ENCODE measurements around the gene ZNF777. TPM values are rescaled to one million over a fixed set of nuclear protein-coding genes. Genes with fewer than 3 reads are reported as not detected.
"Not testable (repeated sequence)": the region's sequence is repeated elsewhere in the genome, so short reads cannot be mapped to it uniquely, and the experiment has no call there.

The ZNF777 gene
- 7.2 TPM for total RNA-seq
- long read RNA-seq, partial matches to known transcripts: 5 of 16 reads
- long read RNA-seq, other reads (novel, unspliced or antisense): 11 of 16 reads

DNA sequence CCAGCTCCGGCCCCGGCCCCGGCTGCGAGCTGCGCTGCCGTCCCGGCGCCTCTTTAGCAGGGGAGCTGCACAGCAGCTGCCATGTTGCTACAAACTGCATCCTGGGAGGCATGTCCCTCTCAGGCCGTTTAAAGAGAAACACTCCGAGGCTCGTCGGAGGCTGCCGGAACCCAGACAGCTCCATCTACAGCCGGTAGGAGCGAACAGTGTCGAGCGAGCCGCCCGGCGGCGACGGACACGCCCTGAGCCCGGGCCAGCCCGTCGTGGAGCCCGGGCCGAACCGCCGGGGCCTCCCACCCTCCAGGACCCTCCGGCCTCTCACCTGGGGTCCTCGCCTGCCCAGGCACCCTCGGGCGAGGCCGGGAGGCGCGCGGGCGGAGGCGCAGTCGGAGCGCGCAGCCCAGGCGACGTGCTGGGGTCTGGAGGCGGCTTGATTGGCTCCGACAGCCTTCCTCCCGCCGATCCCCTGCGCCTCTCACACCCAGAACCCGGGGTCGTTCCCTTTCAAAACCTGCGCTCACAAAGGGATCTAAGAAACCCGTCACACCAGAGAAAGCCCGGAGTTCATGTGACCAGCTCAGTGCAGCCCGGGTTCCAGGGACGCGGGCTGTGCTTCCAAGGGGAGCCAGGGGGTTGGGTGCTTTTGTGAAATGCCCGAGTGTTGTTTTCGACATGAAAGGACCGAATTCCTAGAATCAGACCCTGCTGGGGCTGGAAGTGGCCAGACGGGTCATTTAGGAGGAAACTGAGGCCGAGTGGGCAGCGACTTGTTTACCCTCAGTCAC lies at the start of gene ZNF777:
ZNF777 (minus strand) TSS at position 570 of the 785 bp plus-strand sequence. CDS start 5,040 bp downstream, outside the sequence.
- DNase-seq (ENCODE audit: missing footprints) (peak; percentile 88), ATAC-seq (peak; percentile 99)
- intact Hi-C loops (cut with DNase I): no loop called here

DNA sequence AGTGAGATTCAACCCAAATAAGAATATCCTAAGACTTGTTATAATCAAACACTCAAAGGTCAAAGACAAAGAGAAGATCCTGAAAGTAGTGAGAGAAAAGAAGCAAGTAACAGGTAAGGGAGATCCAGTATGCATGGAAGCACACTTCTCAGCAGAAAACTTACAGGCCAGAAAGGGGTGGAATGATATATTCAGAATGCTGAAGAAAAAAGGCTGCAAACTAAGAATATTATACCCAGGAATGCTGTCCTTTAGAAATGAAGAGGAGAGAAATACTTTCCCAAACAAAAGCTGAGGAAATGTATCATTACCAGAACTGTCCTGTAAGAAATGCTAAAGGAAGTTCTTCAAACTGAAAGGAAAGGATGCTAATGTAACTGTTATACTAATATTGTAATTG lies 49.4 kb upstream of the ZNF777 start:
- DNase-seq (ENCODE audit: missing footprints) (no peak), ATAC-seq (no peak)
- intact Hi-C loops (cut with DNase I): no loop called here

DNA sequence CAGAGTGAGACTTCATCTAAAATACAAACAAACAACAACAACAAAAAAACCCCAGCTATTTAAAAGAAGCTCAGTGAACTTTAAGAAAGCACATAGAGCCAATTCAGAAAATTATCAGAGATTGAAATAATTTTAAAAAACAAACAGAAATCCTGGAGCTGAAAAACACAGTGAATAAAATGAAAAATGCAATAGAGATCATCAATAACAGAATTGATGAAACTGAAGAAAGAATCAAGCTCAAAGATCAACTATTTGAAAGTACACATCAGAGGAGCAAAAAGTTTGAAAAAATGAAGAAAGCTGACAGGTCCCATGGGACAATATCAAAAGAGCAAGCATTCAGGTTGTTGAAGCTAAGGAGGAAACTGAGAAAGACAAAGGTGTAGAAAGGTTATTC lies 48.9 kb upstream of the ZNF777 start:
- ATAC-seq (no peak), DNase-seq (ENCODE audit: missing footprints) (no peak)
- intact Hi-C loops (cut with DNase I): no loop called here

DNA sequence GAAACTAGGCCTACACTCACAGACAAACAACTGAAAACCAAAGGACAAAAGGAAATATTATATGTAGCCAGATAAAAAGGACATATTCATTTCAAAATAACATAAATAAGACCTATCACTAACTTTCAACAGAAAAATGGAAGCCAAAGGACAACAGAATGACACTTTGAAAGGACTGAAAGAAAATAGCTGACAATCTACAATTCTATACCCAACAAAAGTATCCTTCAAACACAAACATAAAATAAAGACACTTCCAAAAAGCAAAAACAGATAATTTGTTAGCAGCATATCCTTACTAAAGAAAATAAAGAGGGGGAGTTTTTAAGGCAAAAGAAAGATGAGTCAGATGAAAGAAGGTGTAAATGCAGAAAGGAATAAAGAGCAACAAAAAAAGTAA lies 44.7 kb upstream of the ZNF777 start:
- intact Hi-C loops (cut with DNase I): no loop called here
- ATAC-seq (no peak), DNase-seq (ENCODE audit: missing footprints) (no peak)

DNA sequence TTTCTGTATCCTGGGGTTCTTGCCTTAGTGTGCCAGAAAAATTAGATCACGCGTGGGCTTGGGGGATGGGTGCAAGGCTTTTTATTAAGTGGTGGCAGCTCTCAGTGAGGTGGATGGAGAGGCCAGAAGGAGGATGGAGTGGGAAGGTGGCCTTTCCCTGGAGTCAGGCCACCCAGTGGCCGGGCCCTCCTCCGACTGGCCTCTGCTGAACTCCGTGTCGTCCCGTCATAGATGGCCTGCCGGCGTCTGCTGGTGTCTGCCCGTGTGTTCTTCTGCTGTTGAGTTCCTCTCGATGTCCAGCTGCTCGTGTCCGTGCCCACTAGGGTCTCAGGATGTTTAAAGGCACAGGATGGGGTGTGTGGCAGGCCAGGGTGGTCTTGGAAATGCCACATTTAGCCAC lies 40.8 kb upstream of the ZNF777 start:
- intact Hi-C loops (cut with DNase I): no loop called here
- DNase-seq (ENCODE audit: missing footprints) (no peak), ATAC-seq (no peak)

DNA sequence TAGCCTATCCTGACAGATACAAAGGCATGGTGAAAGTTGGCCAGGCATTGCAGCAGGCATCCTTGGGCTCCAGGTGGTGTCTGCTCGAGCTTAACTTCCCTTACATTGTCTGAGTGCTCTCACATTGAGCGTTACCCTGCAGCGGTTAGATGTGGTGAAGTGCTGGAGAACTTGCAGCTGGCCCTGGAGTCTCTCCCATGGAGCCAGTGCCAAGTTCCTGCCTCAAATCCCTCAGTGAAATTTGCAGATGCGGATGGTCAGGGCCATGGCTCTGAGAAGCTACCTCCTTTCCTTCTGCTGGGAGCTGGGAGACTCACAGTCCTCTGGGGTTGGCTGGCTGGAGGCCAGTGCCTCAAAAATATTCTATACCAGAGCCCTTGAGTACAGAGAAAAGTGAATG lies 40.0 kb upstream of the ZNF777 start:
- DNase-seq (ENCODE audit: missing footprints) (no peak), ATAC-seq (no peak)
- intact Hi-C loops (cut with DNase I): no loop called here

DNA sequence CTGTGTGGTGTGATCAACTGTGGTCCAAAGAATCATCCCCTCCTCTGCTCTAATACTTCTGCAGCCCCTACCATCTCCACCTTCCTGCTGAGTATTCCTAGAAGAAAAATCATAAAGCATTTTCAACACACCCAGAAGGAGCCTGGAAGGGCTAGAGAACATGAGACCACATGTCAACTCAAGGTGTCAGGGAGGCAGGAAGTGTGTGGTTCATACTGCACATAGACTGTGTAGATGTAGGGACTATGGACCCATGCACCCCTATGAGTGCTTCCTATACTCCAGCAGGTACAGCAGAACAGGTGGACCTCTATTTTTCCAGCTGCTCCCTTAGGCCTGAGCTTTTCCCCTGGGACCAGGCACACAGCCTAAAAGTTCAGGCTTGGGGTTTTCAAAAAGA lies 39.3 kb upstream of the ZNF777 start:
- intact Hi-C loops (cut with DNase I): no loop called here
- no peak for ATAC-seq

DNA sequence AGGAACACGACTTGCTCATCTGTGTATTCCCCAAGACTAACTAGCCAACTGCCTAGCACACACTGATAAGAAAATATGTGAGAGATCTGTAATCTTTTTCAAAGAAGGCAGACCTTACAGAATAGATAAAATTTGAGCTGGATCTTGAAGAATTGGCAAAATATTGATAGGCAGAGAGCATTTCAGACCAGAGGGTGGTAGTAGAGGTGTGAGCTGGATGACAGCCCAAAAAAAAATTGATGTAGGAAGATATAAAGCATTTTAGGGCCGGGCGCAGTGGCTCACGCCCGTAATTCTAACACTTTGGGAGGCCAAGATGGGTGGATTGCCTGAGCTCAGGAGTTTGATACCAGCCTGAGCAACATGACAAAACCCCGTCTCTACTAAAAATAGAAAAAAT lies 37.9 kb upstream of the ZNF777 start:
- ATAC-seq: no peak
- no peak for DNase-seq (ENCODE audit: missing footprints)
- intact Hi-C loops (cut with DNase I): loop anchor here (5.0 to 10.0 kb wide), 2 partner anchors 126 to 237 kb away; partner anchors contain the start of gene ZNF783

More for the DNA sequence above, 39.3 kb upstream of the ZNF777 start:
- DNase-seq (ENCODE audit: missing footprints): no peak

DNA sequence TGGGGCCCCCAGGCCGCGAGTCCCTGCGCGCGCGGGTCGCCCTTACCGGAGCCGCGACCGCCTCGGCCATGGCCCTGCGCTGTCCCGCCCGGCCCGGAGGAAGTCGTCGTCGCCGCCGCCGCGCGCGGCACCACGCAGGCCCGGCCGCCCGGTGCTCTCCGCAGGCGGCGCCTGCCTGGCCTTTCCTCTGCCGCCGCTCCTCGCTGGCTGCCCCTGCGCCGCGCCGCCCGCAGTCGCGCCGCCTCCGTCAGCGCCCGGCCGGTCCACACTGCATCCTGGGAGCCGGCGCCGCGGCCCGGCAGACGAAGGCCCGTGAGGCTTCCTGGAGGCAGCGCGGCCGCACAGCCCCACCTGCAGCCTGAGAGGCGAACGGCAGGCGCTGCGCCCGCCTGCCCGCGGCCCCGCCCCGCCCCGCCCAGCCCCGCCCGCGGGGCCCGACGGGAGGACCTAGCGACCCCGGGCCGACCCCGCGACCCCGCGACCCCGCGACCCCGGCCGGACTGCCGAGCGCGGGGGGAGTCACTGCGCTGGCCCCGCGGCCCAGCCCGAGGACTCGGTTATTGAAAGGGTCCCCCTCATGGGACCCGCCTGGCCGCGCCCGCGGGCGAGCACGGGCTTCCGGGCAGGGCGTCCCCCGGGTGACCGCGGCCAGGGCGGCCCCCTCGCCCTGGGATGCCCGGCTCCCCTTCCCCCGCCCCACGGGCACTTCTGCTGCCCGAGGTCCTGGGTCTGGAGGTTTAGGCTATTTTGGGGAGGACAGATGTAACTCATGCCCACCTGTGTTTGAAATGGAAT lies 36.8 kb upstream of the ZNF777 start, which contains the start of gene ZNF746:
ZNF746 (minus strand) TSS at position 343 of the 795 bp plus-strand sequence; CDS start at position 70, 273 bp downstream.
- peak; percentile 93 for ATAC-seq
- intact Hi-C loops (cut with DNase I): loop anchor here (5.0 to 10.0 kb wide), 2 partner anchors 127 to 235 kb away; partner anchors contain the start of gene ZNF783

DNA sequence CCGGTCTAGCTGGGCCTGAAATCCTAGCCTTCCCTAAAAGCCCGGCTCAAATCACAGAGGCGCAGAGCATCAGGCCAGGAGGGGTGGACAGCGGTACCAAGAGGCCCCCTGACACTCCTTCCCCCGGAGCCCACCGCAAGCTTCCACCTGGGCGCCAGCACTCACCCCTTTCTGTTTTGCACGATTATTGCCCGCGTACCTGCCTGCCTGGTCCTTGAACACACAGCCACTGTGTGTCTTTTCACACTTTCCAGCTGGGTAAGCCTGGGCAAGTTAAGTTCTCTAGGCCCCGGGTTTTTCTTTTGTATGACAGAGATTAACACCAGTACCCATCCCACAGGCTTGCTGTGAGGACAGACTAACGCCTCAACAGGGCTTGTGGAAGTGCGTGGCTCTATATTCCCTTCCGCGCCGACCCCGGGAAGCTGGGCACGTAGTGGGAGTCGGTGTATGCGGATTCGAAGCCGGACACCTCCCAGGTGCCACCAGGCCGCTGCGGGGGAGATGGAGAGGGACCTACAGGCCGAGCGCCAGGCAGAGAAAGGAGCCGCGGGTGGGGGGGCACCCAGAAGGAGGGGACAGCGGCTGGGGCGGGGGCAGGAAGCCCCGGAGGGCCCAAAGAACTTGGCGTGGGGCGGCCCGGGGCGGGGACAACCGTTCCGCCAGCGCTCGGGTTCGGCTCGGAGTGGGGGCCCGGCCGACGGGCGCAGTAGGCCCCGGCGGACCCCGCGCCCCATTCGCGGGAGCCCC lies 36.0 kb upstream of the ZNF777 start:
- intact Hi-C loops (cut with DNase I): loop anchor here (5.0 to 10.0 kb wide), 2 partner anchors 128 to 235 kb away; partner anchors contain the start of gene ZNF783
- ATAC-seq: peak; percentile 58

More for the DNA sequence above, 36.8 kb upstream of the ZNF777 start, which contains the start of gene ZNF746:
- DNase-seq (ENCODE audit: missing footprints): peak; percentile 96

DNA sequence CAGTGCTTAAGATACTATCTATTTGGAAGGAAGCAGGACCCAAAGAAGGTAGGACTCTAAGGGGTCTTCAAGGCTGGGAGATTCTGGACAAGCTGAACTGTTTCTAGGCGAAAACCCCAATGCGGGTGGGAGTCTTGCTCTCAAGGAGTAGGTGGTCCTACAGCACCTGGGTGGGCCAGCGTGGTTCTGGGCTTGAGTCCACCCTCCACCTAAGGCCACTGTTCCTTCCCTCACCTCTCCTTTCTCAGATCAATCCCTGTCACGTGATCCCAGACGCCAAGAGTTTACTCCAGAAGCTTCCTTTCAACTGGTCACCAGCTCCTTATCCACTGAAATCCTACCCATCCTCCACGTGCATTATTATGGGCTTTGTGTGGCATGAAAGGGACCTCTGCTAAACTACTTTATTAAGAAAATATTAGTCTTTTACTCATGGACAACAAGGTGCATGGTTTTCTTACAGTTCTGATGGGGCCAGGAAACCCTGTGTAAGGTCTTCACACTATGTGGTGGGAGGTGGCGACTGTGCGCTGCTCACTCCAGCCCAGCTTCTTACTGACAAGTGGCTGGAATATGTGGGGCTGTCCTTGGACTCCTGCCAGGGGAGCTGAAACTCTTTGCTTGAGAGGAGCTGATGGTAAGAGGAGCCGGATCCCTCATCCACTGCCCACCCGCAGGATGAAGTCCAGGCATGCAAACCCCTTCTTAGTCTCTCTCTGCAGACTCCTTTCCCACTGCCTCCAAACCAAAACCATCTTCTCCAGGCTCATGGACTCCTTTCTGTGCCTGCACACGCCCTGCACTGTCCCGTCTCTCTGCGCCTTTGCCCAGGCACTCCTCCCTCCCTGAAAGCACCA lies 35.2 kb upstream of the ZNF777 start:
- DNase-seq (ENCODE audit: missing footprints): peak; percentile 84
- intact Hi-C loops (cut with DNase I): loop anchor here (5.0 to 10.0 kb wide), 2 partner anchors 129 to 234 kb away; partner anchors contain the start of gene ZNF783
- ATAC-seq: peak; percentile 46

More for the DNA sequence above, 36.0 kb upstream of the ZNF777 start:
- peak; percentile 88 for DNase-seq (ENCODE audit: missing footprints)

DNA sequence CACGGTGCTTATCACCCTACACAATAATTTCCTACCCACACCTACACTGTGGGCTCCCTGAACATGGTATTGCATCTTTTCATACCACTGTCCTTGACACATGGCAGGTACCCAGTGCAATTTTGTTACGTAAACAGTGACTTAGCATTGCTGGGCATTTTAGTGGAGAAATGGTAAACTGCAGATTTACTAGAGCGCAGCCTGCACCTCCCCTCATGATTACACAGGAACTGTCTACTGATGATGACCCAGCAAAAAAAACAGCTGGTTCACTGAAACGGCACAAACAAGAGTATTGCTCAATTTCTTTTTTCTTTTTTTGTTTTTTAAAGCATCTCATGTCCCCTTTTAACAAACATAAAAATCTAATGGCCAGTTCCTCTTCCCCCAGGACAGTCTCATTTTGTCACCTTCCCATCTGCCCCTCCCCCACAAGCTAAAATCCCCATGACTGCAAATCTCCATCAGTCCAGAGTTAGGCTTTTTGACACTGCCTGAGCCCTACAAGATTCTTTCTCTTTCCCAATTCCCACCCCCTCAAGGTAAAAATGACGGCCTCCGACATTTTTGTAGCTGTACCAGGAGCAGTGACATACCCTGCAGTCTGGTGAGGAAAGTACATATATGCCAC lies 34.0 kb upstream of the ZNF777 start:
- DNase-seq (ENCODE audit: missing footprints) (no peak), ATAC-seq (no peak)
- intact Hi-C loops (cut with DNase I): loop anchor here (5.0 to 10.0 kb wide), 2 partner anchors 130 to 233 kb away; partner anchors contain the start of gene ZNF783

DNA sequence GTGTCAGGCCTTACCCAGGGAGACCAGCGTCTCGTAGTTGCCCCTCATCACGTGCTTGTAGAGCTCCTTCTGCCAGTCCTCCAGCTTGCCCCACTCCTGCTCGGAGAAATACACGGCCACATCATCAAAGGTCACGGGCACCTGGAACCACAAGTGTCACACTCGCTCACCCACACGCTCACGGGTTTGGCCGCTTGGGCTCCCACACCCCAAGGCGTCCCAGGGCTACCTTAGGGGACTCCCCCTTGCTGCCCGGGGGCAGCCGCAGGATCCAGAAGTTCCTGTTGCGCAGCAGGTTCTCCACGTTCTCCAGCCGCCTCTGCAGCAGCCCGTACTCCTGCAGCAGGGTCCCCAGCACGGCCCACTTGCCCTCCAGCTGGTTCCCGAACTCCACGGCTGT lies 33.1 kb upstream of the ZNF777 start:
- ATAC-seq; DNase-seq (ENCODE audit: missing footprints): not testable (repeated sequence)
- intact Hi-C loops (cut with DNase I): loop anchor here (10.0 kb wide), 1 partner anchor 131 kb away; no protein-coding TSS in a partner anchor

DNA sequence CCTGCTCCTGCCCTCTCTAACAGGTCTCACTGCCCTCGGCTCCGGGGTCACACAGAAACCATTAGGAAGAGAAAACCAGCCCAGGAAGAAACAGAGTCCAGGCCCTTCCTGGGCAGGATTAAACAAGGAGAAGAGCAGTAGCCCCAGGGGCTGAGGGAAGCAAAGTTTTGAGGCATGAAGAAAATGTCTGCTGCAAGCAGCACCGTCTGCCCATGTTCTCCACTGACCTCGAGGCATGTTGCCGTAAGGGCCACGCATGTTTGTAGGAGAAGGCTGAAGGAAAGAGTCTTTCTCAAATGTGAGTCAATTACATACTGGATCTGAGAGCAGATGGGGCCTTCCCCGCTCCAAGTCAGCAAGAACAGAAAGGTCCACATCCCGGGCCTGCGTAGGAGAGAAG lies 32.5 kb upstream of the ZNF777 start:
- DNase-seq (ENCODE audit: missing footprints): no peak
- intact Hi-C loops (cut with DNase I): loop anchor here (10.0 kb wide), 1 partner anchor 131 kb away; no protein-coding TSS in a partner anchor
- ATAC-seq: no peak

DNA sequence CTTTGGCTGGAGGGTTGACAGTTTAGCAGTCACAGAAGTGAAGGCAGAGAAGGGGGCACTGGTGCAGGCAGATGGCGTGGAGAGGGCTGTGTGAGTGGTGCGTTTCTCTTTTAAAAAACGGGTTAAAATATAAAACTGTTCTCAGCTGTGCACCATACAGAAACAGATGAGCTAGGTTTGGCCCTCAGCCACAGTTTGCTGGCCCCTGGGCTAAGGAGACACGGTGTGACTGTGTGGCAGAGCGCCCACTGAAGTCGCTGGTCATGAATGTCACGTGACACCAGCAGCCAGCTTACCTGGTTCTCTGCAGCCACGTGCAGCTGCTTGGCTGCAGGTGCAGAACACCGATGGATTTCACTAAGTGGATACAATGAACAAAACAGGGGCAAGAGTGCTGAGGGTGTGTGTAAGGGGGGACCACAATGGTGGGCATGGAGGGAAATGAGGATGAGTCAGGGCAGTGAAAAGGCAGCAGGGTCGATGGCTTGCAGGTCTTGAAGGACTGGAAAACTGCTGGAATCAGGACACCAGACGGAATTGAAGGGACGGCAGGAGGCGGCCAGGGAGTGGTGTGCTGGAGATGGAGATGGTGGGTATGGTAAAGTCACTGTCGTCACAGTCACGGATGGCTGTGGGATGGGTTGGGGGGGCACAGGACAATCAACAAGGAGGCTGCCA lies 29.4 kb upstream of the ZNF777 start:
- DNase-seq (ENCODE audit: missing footprints) (no peak), ATAC-seq (no peak)
- intact Hi-C loops (cut with DNase I): loop anchor here (10.0 kb wide), 1 partner anchor 135 kb away; no protein-coding TSS in a partner anchor

DNA sequence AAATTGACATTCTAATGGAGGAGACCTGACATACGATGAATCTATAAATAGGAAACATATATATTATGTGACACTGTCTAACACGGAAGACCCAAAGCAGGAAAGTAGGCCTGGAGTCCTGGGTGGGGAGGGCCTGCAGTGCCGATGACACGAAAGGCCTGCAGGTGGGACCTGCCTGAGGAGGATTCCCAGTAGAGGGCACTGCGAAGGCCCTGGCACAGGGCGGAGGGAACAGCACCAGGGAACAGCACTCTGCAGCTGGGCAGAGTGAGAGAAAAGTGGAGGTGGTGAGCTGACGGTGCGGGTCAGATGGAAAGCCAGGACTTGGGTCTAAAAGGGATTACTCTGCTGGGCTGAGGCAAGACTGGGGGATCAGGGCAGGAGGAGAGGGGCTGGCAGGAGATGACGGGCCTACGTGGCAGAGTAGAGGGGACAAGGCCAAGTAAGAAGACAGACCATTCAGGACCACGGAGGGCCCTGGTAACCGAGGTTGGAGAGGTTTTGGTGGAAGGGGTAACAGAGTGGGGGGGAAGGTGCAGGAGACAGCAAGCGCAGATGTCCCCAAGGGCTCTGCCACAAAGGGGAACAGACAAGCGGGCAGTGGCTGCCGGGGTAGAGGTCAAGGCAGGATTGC lies 28.6 kb upstream of the ZNF777 start:
- ATAC-seq: no peak
- DNase-seq (ENCODE audit: missing footprints): no peak
- intact Hi-C loops (cut with DNase I): loop anchor here (10.0 kb wide), 1 partner anchor 135 kb away; no protein-coding TSS in a partner anchor
